T-helper 1 cell (primary cell): Measurements from ENCODE around the gene KDM3B.
A peak's percentile ranks its signal among the peaks of the same experiment; 100 is the strongest.
"Not testable (repeated sequence)": the region's sequence is repeated elsewhere in the genome, so short reads cannot be mapped to it uniquely, and the experiment has no call there.

Source experiments
- DNase-seq, 5 donors: peaks; one replicate each; pipeline ENCODE4 v3.0.0-alpha.2; 2012 to 2020
- total RNA-seq, 4 donors: gene quantifications; one replicate each; lab custom pipeline; 2026; lab: John Stamatoyannopoulos, UW

The KDM3B gene
- total RNA-seq, result 146 to 229 (median 195) reads per million in 4 donors

- peak; percentile 78 to 90 (median 84) for DNase-seq
These were observed at the start of gene KDM3B for GRCh38 chr5:138352071-138352721. Gene KDM3B, plus strand, starts transcription at chr5:138352685. Its CDS starts 111 bp downstream, at chr5:138352796.

- no peak for DNase-seq
These were observed 49.1 kb upstream of the KDM3B start for GRCh38 chr5:138303372-138303771.

- no peak for DNase-seq
These were observed 46.7 kb upstream of the KDM3B start for GRCh38 chr5:138305797-138306196.

- no peak for DNase-seq
These were observed 36.7 kb upstream of the KDM3B start for GRCh38 chr5:138315751-138316278.

- DNase-seq, result no peak
These were observed 36.1 kb upstream of the KDM3B start for GRCh38 chr5:138316355-138316754.

- DNase-seq, result not testable (repeated sequence)
These were observed 34.3 kb upstream of the KDM3B start for GRCh38 chr5:138318211-138318610.

- no peak for DNase-seq
These were observed 21.6 kb upstream of the KDM3B start for GRCh38 chr5:138330813-138331448.

GRCh38 chr5:138331449-138332368 lies 20.8 kb upstream of the KDM3B start, which contains the start of gene CDC25C:
Gene CDC25C, minus strand, starts transcription at chr5:138331804. Its CDS starts 624 bp downstream, at chr5:138331180.
- DNase-seq, result peak; percentile 94 to 98 (median 96)

GRCh38 chr5:138334867-138335447 lies 17.5 kb upstream of the KDM3B start:
- no peak for DNase-seq

- peak in 3 of 5 donors; percentile 38 to 68 (median 61) for DNase-seq
These were observed 15.4 kb upstream of the KDM3B start for GRCh38 chr5:138336952-138337684.

- DNase-seq, result peak; percentile 77 to 94 (median 85)
These were observed 14.6 kb upstream of the KDM3B start, which contains the start of gene FAM53C for GRCh38 chr5:138337685-138338410. Gene FAM53C, plus strand, starts transcription at chr5:138338266. Its CDS starts 3,070 bp downstream, at chr5:138341336.

- no peak for DNase-seq
These were observed 13.9 kb upstream of the KDM3B start for GRCh38 chr5:138338411-138339090.

GRCh38 chr5:138339091-138339456 lies 13.4 kb upstream of the KDM3B start:
- no peak for DNase-seq

GRCh38 chr5:138339464-138339863 lies 13.0 kb upstream of the KDM3B start:
- no peak for DNase-seq

- DNase-seq, result no peak
These were observed 12.5 kb upstream of the KDM3B start for GRCh38 chr5:138340008-138340407.

GRCh38 chr5:138344887-138345622 lies 7.4 kb upstream of the KDM3B start:
- no peak for DNase-seq

GRCh38 chr5:138346889-138347288 lies 5.6 kb upstream of the KDM3B start:
- DNase-seq, result no peak

GRCh38 chr5:138349852-138350562 lies 2.5 kb upstream of the KDM3B start:
- DNase-seq, result no peak

- DNase-seq, result no peak
These were observed 2.0 kb upstream of the KDM3B start for GRCh38 chr5:138350563-138350890.
